Activated T-cell treated with anti-CD3 and anti-CD28 coated beads, Interleukin-2, amount 50 U/mL, for 72 hours (primary cell): Measurements from ENCODE around the gene KRT17. TPM values are rescaled to one million over a fixed set of nuclear protein-coding genes. Genes with fewer than 3 reads are reported as not detected.
"Not testable (repeated sequence)": the region's sequence is repeated elsewhere in the genome, so short reads cannot be mapped to it uniquely, and the experiment has no call there.

Source experiments
- ATAC-seq, 2 donors: fragments of 150-1000 bp; cut with Tn5 transposase; replicated peaks in 1 of 2; 2 replicates each; pipeline ENCODE4 v1.10.0; 2021; ENCODE audit warnings: moderate library complexity in 2 of 2, mild to moderate bottlenecking in 1 of 2
- DNase-seq, 2 donors: peaks; one replicate each; pipeline ENCODE4 v3.0.0; 2021 to 2022; ENCODE audit warnings: mixed read lengths in 1 of 2
- H3K27ac Mint-ChIP-seq: one replicate; pipeline ENCODE4 v1.8.0; 2022; ENCODE audit warnings: mild to moderate bottlenecking, moderate library complexity, mixed read lengths
- H3K27me3 Mint-ChIP-seq: one replicate; pipeline ENCODE4 v1.8.0; 2022; ENCODE audit warnings: low read depth, mixed read lengths
- H3K36me3 Mint-ChIP-seq, 2 donors: one replicate each; pipeline ENCODE4 v1.8.0; 2022; ENCODE audit warnings: mixed read lengths in 2 of 2, mild to moderate bottlenecking in 1 of 2; ENCODE audit not compliant: insufficient read depth in 2 of 2
- H3K4me1 Mint-ChIP-seq: one replicate; pipeline ENCODE4 v1.8.0; 2022; ENCODE audit warnings: low read depth, mixed read lengths
- H3K4me3 Mint-ChIP-seq, 2 donors: one replicate each; pipeline ENCODE4 v1.8.0; 2022; ENCODE audit warnings: mild to moderate bottlenecking in 2 of 2, mixed read lengths in 2 of 2, moderate library complexity in 2 of 2
- H3K9me3 Mint-ChIP-seq, 2 donors: one replicate each; pipeline ENCODE4 v1.8.0; 2022; ENCODE audit warnings: mixed read lengths in 2 of 2
- total RNA-seq, 2 donors: library from RNA; stranded (reverse); gene quantifications; one replicate each; pipeline ENCODE4 v1.2.3, GENCODE V29; 2022

KRT17 gene
- total RNA-seq, 2 donors from 2014 or later = 0.63 TPM; not detected in 1

- DNase-seq = no peak
- ATAC-seq = no peak
- no peak overlapping the region for H3K27ac Mint-ChIP-seq
- H3K36me3 Mint-ChIP-seq = no peaks in the 10 kb centered on the region
- H3K27me3 Mint-ChIP-seq = no peaks in the 10 kb centered on the region
- no peaks in the 10 kb centered on the region for H3K4me1 Mint-ChIP-seq
- no peak overlapping the region for H3K4me3 Mint-ChIP-seq
- no peaks in the 10 kb centered on the region for H3K9me3 Mint-ChIP-seq
Observed at GRCh38 chr17:41634639-41635038, 10.3 kb upstream of the KRT17 start.

DNA sequence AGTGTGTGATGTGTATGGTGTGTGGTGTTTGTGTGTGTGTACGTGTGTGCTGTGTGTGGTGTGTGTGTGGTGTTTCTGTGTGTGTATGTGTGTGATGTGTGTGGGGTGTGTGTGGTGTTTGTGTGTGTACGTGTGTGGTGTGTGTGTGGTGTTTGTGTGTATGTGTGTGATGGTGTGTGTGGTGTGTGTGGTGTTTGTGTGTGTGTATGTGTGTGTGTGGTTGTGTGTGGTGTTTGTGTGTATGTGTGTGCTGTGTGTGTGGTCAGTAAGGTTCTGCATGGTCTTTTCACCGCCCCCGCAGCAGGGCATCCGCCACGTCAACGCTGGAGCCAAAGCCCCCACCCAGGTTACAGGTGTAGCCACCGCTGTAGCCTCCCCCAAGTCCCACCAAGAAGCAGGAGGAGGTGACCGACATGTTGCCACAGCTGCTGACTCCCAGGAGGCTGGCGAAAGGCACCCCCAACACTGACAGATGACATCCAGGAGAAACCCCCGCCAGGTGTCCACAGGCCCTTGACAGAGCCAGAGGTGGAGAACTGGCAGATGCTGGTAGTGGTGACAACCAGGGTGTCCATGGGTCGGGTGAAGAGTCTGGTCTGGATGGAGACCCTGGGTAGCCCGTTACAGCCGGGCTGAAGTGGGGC, 9.3 kb upstream of the KRT17 start:
- H3K9me3 Mint-ChIP-seq = no peaks in the 10 kb centered on the region
- H3K4me1 Mint-ChIP-seq = no peaks in the 10 kb centered on the region
- H3K27me3 Mint-ChIP-seq = no peaks in the 10 kb centered on the region
- H3K4me3 Mint-ChIP-seq = no peak overlapping the region
- DNase-seq (no peak), ATAC-seq (no peak)
- H3K36me3 Mint-ChIP-seq = no peaks in the 10 kb centered on the region
- no peak overlapping the region for H3K27ac Mint-ChIP-seq

DNA sequence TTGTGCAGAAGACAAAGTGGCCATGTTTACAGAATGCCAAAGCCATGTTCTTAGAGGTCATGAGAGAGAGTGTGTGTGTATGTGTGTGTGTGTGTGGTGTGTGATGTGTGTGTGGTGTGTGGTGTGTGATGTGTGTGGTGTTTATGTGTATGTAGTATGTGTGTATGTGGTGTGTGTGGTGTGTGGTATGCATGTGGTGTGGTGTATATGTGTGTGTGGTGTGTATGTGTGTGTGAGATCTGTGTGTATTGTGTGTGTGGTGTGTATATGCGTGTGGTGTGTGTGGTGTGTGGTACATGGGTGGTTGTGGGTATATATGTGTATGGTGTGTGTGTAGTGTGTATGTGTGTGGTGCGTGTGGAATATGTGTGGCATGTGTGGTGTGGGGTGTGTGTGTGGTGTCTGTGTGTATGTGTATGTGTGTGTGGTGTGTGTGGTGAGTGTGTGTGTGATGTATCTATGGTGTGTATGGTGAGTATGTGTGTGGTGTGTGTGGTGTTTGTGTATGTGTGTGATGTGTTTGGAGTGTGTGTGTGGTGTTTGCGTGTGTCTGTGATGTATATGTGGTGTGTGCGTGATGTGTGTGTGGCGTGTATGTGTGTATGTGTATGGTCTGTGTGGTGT, 8.2 kb upstream of the KRT17 start:
- Mint-ChIP-seq H3K4me1 (no peaks in the 10 kb centered on the region), H3K36me3 (no peaks in the 10 kb centered on the region), H3K9me3 (no peaks in the 10 kb centered on the region), H3K27ac (no peak overlapping the region), H3K4me3 (no peak overlapping the region), H3K27me3 (no peaks in the 10 kb centered on the region)
- ATAC-seq (no peak), DNase-seq (no peak)

DNA sequence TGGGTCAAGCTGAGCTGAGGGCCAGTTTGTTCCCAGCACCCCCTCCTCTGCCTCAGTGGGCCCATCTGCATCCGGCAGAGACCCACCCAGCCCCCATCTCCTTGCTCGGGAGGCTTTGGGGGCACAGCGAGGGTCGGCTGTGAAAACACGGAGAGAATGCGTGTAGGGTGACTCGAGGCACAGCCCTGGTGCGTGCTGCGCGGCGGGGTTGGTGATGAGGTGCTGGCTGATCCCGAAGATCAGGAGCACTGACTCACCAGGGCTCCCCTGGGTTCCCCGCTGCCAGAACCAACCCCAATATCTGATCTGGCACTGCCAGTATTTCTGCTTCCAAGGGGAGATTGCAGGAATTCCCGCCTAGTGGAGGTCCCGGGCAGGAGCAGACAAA, 7.5 kb upstream of the KRT17 start:
- H3K27me3 Mint-ChIP-seq = no peaks in the 10 kb centered on the region
- H3K4me1 Mint-ChIP-seq = no peaks in the 10 kb centered on the region
- no peak overlapping the region for H3K4me3 Mint-ChIP-seq
- H3K36me3 Mint-ChIP-seq = no peaks in the 10 kb centered on the region
- H3K9me3 Mint-ChIP-seq = no peaks in the 10 kb centered on the region
- ATAC-seq = no peak
- DNase-seq = no peak
- no peak overlapping the region for H3K27ac Mint-ChIP-seq

DNA sequence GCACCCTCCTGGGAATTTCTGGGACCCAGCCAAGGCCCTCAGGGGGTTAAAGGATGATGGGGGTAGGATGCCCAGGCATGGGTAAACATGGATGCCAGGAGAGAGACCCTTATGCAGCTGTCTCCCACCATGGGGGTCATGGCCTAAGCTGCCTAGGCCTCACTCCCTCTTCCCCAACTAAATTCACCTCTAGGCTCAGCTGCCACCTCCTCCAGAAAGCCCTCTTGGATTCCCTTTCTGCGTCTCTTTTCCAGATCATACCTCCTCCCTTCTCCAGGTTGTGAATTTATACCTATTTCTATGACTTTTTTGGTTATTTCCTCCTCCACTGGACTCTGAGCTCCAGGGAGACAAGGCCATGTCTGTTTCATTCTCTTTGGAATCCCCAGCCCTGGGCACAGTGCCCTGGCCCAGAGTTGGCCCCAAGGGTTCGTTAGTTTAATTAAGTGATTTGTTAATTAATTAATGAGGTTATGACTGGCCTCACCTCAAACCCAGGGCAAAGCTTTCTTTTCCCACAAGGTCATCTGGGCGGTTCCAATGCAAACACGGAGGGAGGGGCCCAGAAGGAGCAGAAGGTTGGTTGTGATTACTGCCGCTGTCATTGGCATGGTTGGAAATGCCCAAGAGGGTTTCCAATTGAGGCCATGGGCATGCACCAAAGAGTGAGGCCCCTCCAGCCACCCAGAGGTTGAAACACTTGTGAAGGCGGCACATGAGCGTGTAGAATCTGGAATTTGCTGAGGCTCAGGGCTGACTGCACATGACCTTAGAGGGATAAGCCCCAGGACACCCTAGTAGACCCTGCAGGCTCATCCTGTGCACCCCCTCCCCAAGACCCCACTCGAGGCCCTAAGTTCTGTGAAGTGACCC, 6.9 kb upstream of the KRT17 start:
- H3K4me3 Mint-ChIP-seq = no peak overlapping the region
- no peaks in the 10 kb centered on the region for H3K9me3 Mint-ChIP-seq
- no peak for ATAC-seq
- H3K36me3 Mint-ChIP-seq = no peaks in the 10 kb centered on the region
- no peak for DNase-seq
- no peaks in the 10 kb centered on the region for H3K4me1 Mint-ChIP-seq
- H3K27ac Mint-ChIP-seq = no peak overlapping the region
- peaks cover 2% of the 10 kb centered on the region for H3K27me3 Mint-ChIP-seq

DNA sequence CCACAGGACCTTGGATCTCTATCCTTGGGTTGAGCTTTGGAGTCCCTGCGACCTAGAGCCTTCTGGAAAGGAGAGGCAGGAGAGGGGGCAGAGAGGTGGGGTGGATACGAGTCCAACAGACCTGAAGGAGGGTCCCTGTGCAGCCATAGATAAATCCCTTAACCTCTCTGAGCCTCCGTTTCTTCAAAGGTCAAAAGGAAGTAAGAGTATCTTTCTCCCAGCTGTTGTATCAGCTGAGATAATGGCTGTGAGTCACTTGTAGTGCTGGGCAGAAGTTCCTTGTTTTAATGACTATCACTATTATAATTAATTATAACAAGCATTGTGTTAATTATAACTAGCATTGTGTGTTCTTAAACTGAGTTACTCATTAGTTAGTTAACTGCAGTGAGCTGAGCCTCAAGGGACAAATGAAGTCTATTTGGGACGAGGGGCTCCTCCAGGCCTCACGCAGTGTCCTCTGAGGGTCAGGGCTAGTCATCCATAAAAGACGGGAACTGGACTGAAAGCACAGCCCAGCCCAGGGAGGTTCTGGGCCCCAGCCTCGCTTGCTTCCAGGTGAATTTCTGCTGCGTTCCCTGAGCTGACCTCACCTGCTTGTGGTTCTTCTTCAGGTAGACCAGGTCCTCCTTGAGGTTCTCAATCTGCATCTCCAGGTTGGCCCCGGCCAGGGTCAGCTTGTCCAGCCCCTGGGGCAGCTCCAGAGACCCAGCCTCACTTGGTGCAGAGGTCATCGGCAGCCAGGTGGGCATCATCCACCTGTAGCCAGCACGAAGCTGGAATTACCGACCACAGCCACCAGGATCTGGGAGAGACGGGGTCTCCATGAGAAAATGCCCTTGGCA, 5.7 kb upstream of the KRT17 start:
- peaks cover 6% of the 10 kb centered on the region for H3K27me3 Mint-ChIP-seq
- ATAC-seq = no peak
- no peaks in the 10 kb centered on the region for H3K9me3 Mint-ChIP-seq
- H3K4me3 Mint-ChIP-seq = no peak overlapping the region
- H3K36me3 Mint-ChIP-seq = no peaks in the 10 kb centered on the region
- DNase-seq = no peak
- H3K4me1 Mint-ChIP-seq = no peaks in the 10 kb centered on the region
- H3K27ac Mint-ChIP-seq = no peak overlapping the region

GRCh38 chr17:41629316-41629715, 4.9 kb upstream of the KRT17 start:
- DNase-seq = no peak

GRCh38 chr17:41628621-41629255, 4.4 kb upstream of the KRT17 start:
- DNase-seq, ATAC-seq, H3K4me1 Mint-ChIP-seq, H3K9me3 Mint-ChIP-seq, H3K27ac Mint-ChIP-seq, H3K4me3 Mint-ChIP-seq, H3K27me3 Mint-ChIP-seq, H3K36me3 Mint-ChIP-seq: not testable (repeated sequence)

More at GRCh38 chr17:41629316-41629715, 4.9 kb upstream of the KRT17 start:
- no peaks in the 10 kb centered on the region for H3K4me1 Mint-ChIP-seq
- no peak overlapping the region for H3K27ac Mint-ChIP-seq
- no peaks in the 10 kb centered on the region for H3K9me3 Mint-ChIP-seq
- no peak for ATAC-seq
- H3K36me3 Mint-ChIP-seq = no peaks in the 10 kb centered on the region
- peaks cover 6% of the 10 kb centered on the region for H3K27me3 Mint-ChIP-seq
- H3K4me3 Mint-ChIP-seq = no peak overlapping the region

DNA sequence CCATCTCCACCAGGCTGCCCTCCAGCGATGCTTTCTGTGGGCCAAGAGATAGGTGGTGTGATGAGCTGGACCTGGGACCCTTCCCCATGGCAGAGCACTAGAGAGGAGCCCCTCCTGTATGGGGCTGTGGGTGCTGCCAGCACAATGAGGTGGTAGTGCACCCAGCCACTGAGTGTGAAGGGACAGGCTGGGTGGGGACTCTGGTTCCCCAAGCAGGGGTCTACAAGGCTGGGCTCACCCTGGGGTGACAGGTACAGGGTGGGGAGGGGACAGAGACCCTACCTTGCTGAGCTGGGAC, 3.6 kb upstream of the KRT17 start:
- H3K4me3 Mint-ChIP-seq, DNase-seq, H3K27me3 Mint-ChIP-seq, H3K27ac Mint-ChIP-seq, H3K9me3 Mint-ChIP-seq, H3K36me3 Mint-ChIP-seq, H3K4me1 Mint-ChIP-seq, ATAC-seq: not testable (repeated sequence)

GRCh38 chr17:41627316-41628072, 3.1 kb upstream of the KRT17 start:
- Mint-ChIP-seq H3K27ac (no peak overlapping the region), H3K36me3 (no peaks in the 10 kb centered on the region), H3K27me3 (peaks cover 6% of the 10 kb centered on the region), H3K4me3 (no peak overlapping the region), H3K4me1 (no peaks in the 10 kb centered on the region), H3K9me3 (no peaks in the 10 kb centered on the region)
- no peak for ATAC-seq
- DNase-seq = no peak

- not testable (repeated sequence) for H3K4me1 Mint-ChIP-seq, H3K36me3 Mint-ChIP-seq, ATAC-seq, H3K9me3 Mint-ChIP-seq, DNase-seq, H3K4me3 Mint-ChIP-seq, H3K27ac Mint-ChIP-seq, H3K27me3 Mint-ChIP-seq
Observed at GRCh38 chr17:41626914-41627295, 2.5 kb upstream of the KRT17 start.
